WTC11 (cell line): ENCODE results near the gene TM4SF18. TPM values are rescaled to one million over a fixed set of nuclear protein-coding genes. Genes with fewer than 3 reads are reported as not detected.

Experiments used
- ATAC-seq: fragments of 200-7000 bp; cut with Tn5 transposase; 2 replicates; pipeline ENCODE4 v1.10.0; 2021; ENCODE audit warnings: mild to moderate bottlenecking, moderate library complexity
- CTCF ChIA-PET: fragments of 300-600 bp; sonication (Branson Sonifier 250); formaldehyde crosslinking; loops from one replicate; lab custom pipeline; 2021; ENCODE audit warnings: antibody characterized with exemption; lab: Charles Lee
- POLR2A ChIA-PET: fragments of 350-600 bp; sonication (Branson Sonifier 250); formaldehyde crosslinking; loops from one replicate; lab custom pipeline; 2021; ENCODE audit warnings: antibody characterized with exemption; lab: Charles Lee
- DNase-seq: peaks from one replicate; pipeline ENCODE4 v3.0.0; 2021; ENCODE audit warnings: low spot score
- H3K27ac Mint-ChIP-seq: 2 replicates; pipeline ENCODE4 v1.8.0; 2021; ENCODE audit warnings: mixed read lengths
- H3K27me3 Mint-ChIP-seq: 2 replicates; pipeline ENCODE4 v1.8.0; 2021; ENCODE audit warnings: low read depth, mild to moderate bottlenecking, moderate library complexity, mixed read lengths
- H3K36me3 Mint-ChIP-seq: 2 replicates; pipeline ENCODE4 v1.8.0; 2021; ENCODE audit warnings: mixed read lengths
- H3K4me1 Mint-ChIP-seq: 2 replicates; pipeline ENCODE4 v1.8.0; 2022; ENCODE audit warnings: mixed read lengths
- H3K4me3 Mint-ChIP-seq: 2 replicates; pipeline ENCODE4 v1.8.0; 2021; ENCODE audit warnings: mild to moderate bottlenecking, moderate library complexity, mixed read lengths
- H3K9me3 Mint-ChIP-seq: 2 replicates; pipeline ENCODE4 v1.8.0; 2021; ENCODE audit warnings: mixed read lengths
- GRHL2 ChIP-seq: fragments of 250-450 bp; sonication (Bioruptor Pico); IDR thresholded peaks from 2 replicates; pipeline ENCODE4 v1.8.0; 2022; ENCODE audit warnings: mild to moderate bottlenecking, moderate library complexity; ENCODE audit not compliant: insufficient replicate concordance, severe bottlenecking
- MXD4 ChIP-seq: fragments of 250-450 bp; sonication (Bioruptor Pico); IDR thresholded peaks from 2 replicates; pipeline ENCODE4 v1.8.0; 2021; ENCODE audit warnings: mild to moderate bottlenecking, moderate library complexity, borderline replicate concordance
- PRRX2 ChIP-seq: fragments of 250-450 bp; sonication (Bioruptor Pico); IDR thresholded peaks from 2 replicates; pipeline ENCODE4 v1.8.0; 2021; ENCODE audit warnings: mild to moderate bottlenecking
- SMAD3 ChIP-seq: sonication (generic); formaldehyde crosslinking; IDR thresholded peaks from 2 replicates; pipeline ENCODE4 v1.8.0; 2022; ENCODE audit warnings: missing genetic modification reagents, mild to moderate bottlenecking, borderline replicate concordance
- SOX15 ChIP-seq: fragments of 250-450 bp; sonication (Bioruptor Pico); IDR thresholded peaks from 2 replicates; pipeline ENCODE4 v1.9.0; 2021; ENCODE audit warnings: mild to moderate bottlenecking
- TCF7 ChIP-seq: sonication (generic); formaldehyde crosslinking; IDR thresholded peaks from 2 replicates; pipeline ENCODE4 v1.8.0; 2022; ENCODE audit warnings: mild to moderate bottlenecking, low read depth, missing genetic modification reagents, moderate library complexity
- TP53 ChIP-seq: sonication (generic); formaldehyde crosslinking; IDR thresholded peaks from 2 replicates; pipeline ENCODE4 v1.8.1; 2023; ENCODE audit warnings: mild to moderate bottlenecking, missing genetic modification reagents
- ZNF317 ChIP-seq: sonication (generic); formaldehyde crosslinking; IDR thresholded peaks from 2 replicates; pipeline ENCODE4 v1.8.1; 2023; ENCODE audit warnings: low read depth, mild to moderate bottlenecking, moderate library complexity, missing genetic modification reagents, borderline replicate concordance
- ZNF396 ChIP-seq: fragments of 250-450 bp; sonication (Bioruptor Pico); IDR thresholded peaks from 2 replicates; pipeline ENCODE4 v1.8.0; 2021; ENCODE audit warnings: mild to moderate bottlenecking, moderate library complexity, borderline replicate concordance
- total RNA-seq: library from RNA; stranded (reverse); gene quantifications from 3 replicates; pipeline ENCODE4 v1.2.3, GENCODE V29; 2021
- TF ChIP-seq, protein P1 (sequence below): sonication (generic); formaldehyde crosslinking; IDR thresholded peaks from 2 replicates; pipeline ENCODE4 v1.8.0; 2022; ENCODE audit warnings: mild to moderate bottlenecking, missing genetic modification reagents
- TF ChIP-seq, protein P2 (sequence below): sonication (generic); formaldehyde crosslinking; IDR thresholded peaks from 2 replicates; pipeline ENCODE4 v1.8.1; 2022; ENCODE audit warnings: mild to moderate bottlenecking, moderate library complexity, missing genetic modification reagents
- TF ChIP-seq, protein P3 (sequence below): sonication (generic); formaldehyde crosslinking; IDR thresholded peaks from 2 replicates; pipeline ENCODE4 v1.8.0; 2022; ENCODE audit warnings: mild to moderate bottlenecking, missing genetic modification reagents
- TF ChIP-seq, protein P4 (sequence below): fragments of 250-450 bp; sonication (Bioruptor Pico); IDR thresholded peaks from 2 replicates; pipeline ENCODE4 v1.9.0; 2021; ENCODE audit warnings: mild to moderate bottlenecking
- TF ChIP-seq, protein P5 (sequence below): sonication (generic); formaldehyde crosslinking; IDR thresholded peaks from 2 replicates; pipeline ENCODE4 v1.8.1; 2023; ENCODE audit warnings: mild to moderate bottlenecking, missing genetic modification reagents
- TF ChIP-seq, protein P6 (sequence below): sonication (generic); formaldehyde crosslinking; IDR thresholded peaks from 2 replicates; pipeline ENCODE4 v1.8.1; 2022; ENCODE audit warnings: low read depth, missing genetic modification reagents, borderline replicate concordance
- TF ChIP-seq, protein P7 (sequence below): sonication (generic); formaldehyde crosslinking; IDR thresholded peaks from 2 replicates; pipeline ENCODE4 v1.8.1; 2023; ENCODE audit warnings: mild to moderate bottlenecking, moderate library complexity, missing genetic modification reagents
- TF ChIP-seq, protein P8 (sequence below): sonication (generic); formaldehyde crosslinking; IDR thresholded peaks from 2 replicates; pipeline ENCODE4 v1.8.0; 2022; ENCODE audit warnings: mild to moderate bottlenecking, missing genetic modification reagents
- TF ChIP-seq, protein P9 (sequence below): sonication (generic); formaldehyde crosslinking; IDR thresholded peaks from 2 replicates; pipeline ENCODE4 v1.8.1; 2022; ENCODE audit warnings: missing genetic modification reagents, borderline replicate concordance

The TM4SF18 gene
- total RNA-seq, 1 experiment from 2014 or later: 2.2 TPM

DNA sequence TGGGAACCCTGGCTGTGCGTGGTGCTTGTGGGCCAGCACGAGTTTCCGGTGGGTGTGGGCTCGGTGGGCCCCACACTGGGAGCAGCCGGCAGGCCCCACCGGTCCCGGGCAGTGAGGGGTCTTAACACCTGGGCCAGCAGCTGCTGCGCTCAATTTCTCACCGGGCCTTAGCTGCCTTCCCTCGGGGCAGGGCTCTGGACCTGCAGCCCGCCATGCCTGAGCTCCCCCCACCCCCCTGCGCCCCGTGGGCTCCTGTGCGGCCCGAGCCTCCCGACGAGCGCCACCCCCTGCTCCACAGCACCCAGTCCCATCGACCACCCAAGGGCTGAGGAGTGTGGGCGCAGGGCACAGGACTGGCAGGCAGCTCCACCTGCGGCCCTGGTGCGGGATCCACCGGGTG is 49.4 kb downstream of the TM4SF18 start:
- Mint-ChIP-seq H3K9me3 (peaks cover 5% of the 10 kb centered on the region), H3K4me1 (peaks cover 12% of the 10 kb centered on the region), H3K4me3 (no peak overlapping the region), H3K27ac (no peak overlapping the region), H3K27me3 (no peaks in the 10 kb centered on the region; the same call in 1 of the 2 replicates), H3K36me3 (no peaks in the 10 kb centered on the region)
- POLR2A ChIA-PET: no interaction called here
- TF ChIP-seq SMAD3 (CRISPR knock-in tag) (no peak), ZNF396 (CRISPR knock-in tag) (no peak), ZNF317 (CRISPR knock-in tag) (no peak), SOX15 (CRISPR knock-in tag) (no peak), TCF7 (CRISPR knock-in tag) (no peak), GRHL2 (CRISPR knock-in tag) (no peak), MXD4 (CRISPR knock-in tag) (no peak), PRRX2 (no peak), TP53 (CRISPR knock-in tag) (no peak)
- TF ChIP-seq, protein P1, sequence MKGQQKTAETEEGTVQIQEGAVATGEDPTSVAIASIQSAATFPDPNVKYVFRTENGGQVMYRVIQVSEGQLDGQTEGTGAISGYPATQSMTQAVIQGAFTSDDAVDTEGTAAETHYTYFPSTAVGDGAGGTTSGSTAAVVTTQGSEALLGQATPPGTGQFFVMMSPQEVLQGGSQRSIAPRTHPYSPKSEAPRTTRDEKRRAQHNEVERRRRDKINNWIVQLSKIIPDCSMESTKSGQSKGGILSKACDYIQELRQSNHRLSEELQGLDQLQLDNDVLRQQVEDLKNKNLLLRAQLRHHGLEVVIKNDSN (CRISPR knock-in tag): no peak
- TF ChIP-seq, protein P2, sequence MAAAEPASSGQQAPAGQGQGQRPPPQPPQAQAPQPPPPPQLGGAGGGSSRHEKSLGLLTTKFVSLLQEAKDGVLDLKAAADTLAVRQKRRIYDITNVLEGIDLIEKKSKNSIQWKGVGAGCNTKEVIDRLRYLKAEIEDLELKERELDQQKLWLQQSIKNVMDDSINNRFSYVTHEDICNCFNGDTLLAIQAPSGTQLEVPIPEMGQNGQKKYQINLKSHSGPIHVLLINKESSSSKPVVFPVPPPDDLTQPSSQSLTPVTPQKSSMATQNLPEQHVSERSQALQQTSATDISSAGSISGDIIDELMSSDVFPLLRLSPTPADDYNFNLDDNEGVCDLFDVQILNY (CRISPR knock-in tag): no peak
- TF ChIP-seq, protein P3, sequence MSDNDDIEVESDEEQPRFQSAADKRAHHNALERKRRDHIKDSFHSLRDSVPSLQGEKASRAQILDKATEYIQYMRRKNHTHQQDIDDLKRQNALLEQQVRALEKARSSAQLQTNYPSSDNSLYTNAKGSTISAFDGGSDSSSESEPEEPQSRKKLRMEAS (CRISPR knock-in tag): no peak
- TF ChIP-seq, protein P4, sequence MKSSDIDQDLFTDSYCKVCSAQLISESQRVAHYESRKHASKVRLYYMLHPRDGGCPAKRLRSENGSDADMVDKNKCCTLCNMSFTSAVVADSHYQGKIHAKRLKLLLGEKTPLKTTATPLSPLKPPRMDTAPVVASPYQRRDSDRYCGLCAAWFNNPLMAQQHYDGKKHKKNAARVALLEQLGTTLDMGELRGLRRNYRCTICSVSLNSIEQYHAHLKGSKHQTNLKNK (CRISPR knock-in tag): no peak
- TF ChIP-seq, protein P5, sequence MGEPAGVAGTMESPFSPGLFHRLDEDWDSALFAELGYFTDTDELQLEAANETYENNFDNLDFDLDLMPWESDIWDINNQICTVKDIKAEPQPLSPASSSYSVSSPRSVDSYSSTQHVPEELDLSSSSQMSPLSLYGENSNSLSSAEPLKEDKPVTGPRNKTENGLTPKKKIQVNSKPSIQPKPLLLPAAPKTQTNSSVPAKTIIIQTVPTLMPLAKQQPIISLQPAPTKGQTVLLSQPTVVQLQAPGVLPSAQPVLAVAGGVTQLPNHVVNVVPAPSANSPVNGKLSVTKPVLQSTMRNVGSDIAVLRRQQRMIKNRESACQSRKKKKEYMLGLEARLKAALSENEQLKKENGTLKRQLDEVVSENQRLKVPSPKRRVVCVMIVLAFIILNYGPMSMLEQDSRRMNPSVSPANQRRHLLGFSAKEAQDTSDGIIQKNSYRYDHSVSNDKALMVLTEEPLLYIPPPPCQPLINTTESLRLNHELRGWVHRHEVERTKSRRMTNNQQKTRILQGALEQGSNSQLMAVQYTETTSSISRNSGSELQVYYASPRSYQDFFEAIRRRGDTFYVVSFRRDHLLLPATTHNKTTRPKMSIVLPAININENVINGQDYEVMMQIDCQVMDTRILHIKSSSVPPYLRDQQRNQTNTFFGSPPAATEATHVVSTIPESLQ (CRISPR knock-in tag): no peak
- TF ChIP-seq, protein P6, sequence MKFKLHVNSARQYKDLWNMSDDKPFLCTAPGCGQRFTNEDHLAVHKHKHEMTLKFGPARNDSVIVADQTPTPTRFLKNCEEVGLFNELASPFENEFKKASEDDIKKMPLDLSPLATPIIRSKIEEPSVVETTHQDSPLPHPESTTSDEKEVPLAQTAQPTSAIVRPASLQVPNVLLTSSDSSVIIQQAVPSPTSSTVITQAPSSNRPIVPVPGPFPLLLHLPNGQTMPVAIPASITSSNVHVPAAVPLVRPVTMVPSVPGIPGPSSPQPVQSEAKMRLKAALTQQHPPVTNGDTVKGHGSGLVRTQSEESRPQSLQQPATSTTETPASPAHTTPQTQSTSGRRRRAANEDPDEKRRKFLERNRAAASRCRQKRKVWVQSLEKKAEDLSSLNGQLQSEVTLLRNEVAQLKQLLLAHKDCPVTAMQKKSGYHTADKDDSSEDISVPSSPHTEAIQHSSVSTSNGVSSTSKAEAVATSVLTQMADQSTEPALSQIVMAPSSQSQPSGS: no peak
- TF ChIP-seq, protein P7, sequence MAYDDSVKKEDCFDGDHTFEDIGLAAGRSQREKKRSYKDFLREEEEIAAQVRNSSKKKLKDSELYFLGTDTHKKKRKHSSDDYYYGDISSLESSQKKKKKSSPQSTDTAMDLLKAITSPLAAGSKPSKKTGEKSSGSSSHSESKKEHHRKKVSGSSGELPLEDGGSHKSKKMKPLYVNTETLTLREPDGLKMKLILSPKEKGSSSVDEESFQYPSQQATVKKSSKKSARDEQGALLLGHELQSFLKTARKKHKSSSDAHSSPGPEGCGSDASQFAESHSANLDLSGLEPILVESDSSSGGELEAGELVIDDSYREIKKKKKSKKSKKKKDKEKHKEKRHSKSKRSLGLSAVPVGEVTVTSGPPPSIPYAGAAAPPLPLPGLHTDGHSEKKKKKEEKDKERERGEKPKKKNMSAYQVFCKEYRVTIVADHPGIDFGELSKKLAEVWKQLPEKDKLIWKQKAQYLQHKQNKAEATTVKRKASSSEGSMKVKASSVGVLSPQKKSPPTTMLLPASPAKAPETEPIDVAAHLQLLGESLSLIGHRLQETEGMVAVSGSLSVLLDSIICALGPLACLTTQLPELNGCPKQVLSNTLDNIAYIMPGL (CRISPR knock-in tag): no peak
- TF ChIP-seq, protein P8, sequence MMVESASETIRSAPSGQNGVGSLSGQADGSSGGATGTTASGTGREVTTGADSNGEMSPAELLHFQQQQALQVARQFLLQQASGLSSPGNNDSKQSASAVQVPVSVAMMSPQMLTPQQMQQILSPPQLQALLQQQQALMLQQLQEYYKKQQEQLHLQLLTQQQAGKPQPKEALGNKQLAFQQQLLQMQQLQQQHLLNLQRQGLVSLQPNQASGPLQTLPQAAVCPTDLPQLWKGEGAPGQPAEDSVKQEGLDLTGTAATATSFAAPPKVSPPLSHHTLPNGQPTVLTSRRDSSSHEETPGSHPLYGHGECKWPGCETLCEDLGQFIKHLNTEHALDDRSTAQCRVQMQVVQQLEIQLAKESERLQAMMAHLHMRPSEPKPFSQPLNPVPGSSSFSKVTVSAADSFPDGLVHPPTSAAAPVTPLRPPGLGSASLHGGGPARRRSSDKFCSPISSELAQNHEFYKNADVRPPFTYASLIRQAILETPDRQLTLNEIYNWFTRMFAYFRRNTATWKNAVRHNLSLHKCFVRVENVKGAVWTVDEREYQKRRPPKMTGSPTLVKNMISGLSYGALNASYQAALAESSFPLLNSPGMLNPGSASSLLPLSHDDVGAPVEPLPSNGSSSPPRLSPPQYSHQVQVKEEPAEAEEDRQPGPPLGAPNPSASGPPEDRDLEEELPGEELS (CRISPR knock-in tag): no peak
- TF ChIP-seq, protein P9, sequence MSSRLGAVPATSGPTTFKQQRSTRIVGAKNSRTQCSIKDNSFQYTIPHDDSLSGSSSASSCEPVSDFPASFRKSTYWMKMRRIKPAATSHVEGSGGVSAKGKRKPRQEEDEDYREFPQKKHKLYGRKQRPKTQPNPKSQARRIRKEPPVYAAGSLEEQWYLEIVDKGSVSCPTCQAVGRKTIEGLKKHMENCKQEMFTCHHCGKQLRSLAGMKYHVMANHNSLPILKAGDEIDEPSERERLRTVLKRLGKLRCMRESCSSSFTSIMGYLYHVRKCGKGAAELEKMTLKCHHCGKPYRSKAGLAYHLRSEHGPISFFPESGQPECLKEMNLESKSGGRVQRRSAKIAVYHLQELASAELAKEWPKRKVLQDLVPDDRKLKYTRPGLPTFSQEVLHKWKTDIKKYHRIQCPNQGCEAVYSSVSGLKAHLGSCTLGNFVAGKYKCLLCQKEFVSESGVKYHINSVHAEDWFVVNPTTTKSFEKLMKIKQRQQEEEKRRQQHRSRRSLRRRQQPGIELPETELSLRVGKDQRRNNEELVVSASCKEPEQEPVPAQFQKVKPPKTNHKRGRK (CRISPR knock-in tag): no peak
- CTCF ChIA-PET: no interaction called here
- ATAC-seq: no peak
- no peak for DNase-seq
